ENCODE data around the gene RFX1. TPM values are rescaled to one million over a fixed set of nuclear protein-coding genes. Genes with fewer than 3 reads are reported as not detected.

RFX1 gene
- total and polyA plus RNA-seq, 2 experiments from 2014 or later: 8.9 to 11.8 TPM

DNA sequence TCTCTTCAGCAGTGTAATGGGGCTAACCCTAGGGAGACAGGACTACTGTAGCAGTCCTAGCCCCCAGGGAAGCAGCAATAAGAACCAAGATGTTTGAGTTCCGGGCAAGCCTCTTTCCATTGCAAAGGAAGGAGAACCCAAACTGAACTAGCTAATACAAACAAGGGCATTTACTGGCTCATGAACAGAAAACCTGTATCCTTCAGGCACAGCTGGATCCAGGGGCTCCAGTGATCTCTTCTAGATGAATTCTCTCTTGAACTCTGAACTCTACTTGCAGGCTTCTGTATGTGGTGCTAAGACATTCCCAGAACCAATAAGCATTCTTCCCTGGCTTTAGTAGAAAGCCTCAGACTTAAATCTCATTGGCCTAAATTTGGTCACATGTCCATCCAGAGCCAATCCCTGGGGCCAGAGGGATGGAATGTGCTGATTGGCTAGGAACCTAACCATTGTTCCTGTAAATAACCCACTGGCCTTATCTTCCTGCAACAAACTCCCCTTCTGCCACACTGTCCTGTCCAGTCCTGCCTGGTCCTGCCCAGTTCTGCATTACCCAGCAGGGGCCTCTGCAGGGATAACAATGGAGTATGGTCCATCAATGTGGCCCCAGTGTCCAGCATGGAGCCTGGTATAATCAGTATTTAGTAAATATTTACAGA, 64.0 kb downstream of the RFX1 start:
- Histone ChIP-seq H3K4me3 (no peak overlapping the region), H3K9me2 (ENCODE audit: insufficient read depth) (no peaks in the 10 kb centered on the region), H3K4me1 (ENCODE audit: insufficient read depth) (peaks cover 5% of the 10 kb centered on the region; the same call in 1 of the 2 replicates), H3K36me3 (ENCODE audit: insufficient read depth) (no peaks in the 10 kb centered on the region), H3K27me3 (ENCODE audit: insufficient read depth) (no peaks in the 10 kb centered on the region), H4K20me1 (replicated peaks; ENCODE audit: insufficient read depth) (no peaks in the 10 kb centered on the region), H3K79me2 (replicated peaks; ENCODE audit: insufficient read depth) (no peaks in the 10 kb centered on the region), H2AFZ (no peak overlapping the region), H3K27ac (ENCODE audit: low read depth) (no peak overlapping the region), H3K4me2 (no peak overlapping the region), H3F3A (replicated peaks; ENCODE audit: low read depth) (no peaks in the 10 kb centered on the region)
- DNase-seq (ENCODE audit: low spot score): no peak
- no peak overlapping the region for H3K27ac Mint-ChIP-seq
- TF ChIP-seq, protein P1, sequence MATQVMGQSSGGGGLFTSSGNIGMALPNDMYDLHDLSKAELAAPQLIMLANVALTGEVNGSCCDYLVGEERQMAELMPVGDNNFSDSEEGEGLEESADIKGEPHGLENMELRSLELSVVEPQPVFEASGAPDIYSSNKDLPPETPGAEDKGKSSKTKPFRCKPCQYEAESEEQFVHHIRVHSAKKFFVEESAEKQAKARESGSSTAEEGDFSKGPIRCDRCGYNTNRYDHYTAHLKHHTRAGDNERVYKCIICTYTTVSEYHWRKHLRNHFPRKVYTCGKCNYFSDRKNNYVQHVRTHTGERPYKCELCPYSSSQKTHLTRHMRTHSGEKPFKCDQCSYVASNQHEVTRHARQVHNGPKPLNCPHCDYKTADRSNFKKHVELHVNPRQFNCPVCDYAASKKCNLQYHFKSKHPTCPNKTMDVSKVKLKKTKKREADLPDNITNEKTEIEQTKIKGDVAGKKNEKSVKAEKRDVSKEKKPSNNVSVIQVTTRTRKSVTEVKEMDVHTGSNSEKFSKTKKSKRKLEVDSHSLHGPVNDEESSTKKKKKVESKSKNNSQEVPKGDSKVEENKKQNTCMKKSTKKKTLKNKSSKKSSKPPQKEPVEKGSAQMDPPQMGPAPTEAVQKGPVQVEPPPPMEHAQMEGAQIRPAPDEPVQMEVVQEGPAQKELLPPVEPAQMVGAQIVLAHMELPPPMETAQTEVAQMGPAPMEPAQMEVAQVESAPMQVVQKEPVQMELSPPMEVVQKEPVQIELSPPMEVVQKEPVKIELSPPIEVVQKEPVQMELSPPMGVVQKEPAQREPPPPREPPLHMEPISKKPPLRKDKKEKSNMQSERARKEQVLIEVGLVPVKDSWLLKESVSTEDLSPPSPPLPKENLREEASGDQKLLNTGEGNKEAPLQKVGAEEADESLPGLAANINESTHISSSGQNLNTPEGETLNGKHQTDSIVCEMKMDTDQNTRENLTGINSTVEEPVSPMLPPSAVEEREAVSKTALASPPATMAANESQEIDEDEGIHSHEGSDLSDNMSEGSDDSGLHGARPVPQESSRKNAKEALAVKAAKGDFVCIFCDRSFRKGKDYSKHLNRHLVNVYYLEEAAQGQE (IDR thresholded peaks at IDR 0.05; ENCODE audit: unreplicated experiment): no peak
- TF ChIP-seq NANOG (IDR thresholded peaks at IDR 0.05; ENCODE audit: borderline replicate concordance) (no peak), EZH2phosphoT487 (IDR thresholded peaks at IDR 0.05; ENCODE audit: unreplicated experiment) (no peak), ZNF331 (CRISPR knock-in tag; IDR thresholded peaks at IDR 0.05; ENCODE audit: low read depth) (no peak), EZH2 (IDR thresholded peaks at IDR 0.05; ENCODE audit: low read depth, unreplicated experiment) (no peak), ZNF114 (CRISPR knock-in tag; IDR thresholded peaks at IDR 0.05) (no peak), STAT1 (IDR thresholded peaks at IDR 0.05; ENCODE audit: unreplicated experiment) (no peak), JUNB (IDR thresholded peaks at IDR 0.05; ENCODE audit: unreplicated experiment) (no peak), CREB1 (CRISPR knock-in tag; IDR thresholded peaks at IDR 0.05; ENCODE audit: low read depth) (no peak)
- TF ChIP-seq, protein P2, sequence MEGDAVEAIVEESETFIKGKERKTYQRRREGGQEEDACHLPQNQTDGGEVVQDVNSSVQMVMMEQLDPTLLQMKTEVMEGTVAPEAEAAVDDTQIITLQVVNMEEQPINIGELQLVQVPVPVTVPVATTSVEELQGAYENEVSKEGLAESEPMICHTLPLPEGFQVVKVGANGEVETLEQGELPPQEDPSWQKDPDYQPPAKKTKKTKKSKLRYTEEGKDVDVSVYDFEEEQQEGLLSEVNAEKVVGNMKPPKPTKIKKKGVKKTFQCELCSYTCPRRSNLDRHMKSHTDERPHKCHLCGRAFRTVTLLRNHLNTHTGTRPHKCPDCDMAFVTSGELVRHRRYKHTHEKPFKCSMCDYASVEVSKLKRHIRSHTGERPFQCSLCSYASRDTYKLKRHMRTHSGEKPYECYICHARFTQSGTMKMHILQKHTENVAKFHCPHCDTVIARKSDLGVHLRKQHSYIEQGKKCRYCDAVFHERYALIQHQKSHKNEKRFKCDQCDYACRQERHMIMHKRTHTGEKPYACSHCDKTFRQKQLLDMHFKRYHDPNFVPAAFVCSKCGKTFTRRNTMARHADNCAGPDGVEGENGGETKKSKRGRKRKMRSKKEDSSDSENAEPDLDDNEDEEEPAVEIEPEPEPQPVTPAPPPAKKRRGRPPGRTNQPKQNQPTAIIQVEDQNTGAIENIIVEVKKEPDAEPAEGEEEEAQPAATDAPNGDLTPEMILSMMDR (conservative IDR thresholded peaks at IDR 0.05; ENCODE audit: low read depth in 2 of 2): no peak
- TF ChIP-seq, protein P3, sequence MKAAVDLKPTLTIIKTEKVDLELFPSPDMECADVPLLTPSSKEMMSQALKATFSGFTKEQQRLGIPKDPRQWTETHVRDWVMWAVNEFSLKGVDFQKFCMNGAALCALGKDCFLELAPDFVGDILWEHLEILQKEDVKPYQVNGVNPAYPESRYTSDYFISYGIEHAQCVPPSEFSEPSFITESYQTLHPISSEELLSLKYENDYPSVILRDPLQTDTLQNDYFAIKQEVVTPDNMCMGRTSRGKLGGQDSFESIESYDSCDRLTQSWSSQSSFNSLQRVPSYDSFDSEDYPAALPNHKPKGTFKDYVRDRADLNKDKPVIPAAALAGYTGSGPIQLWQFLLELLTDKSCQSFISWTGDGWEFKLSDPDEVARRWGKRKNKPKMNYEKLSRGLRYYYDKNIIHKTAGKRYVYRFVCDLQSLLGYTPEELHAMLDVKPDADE (IDR thresholded peaks at IDR 0.05): no peak
- TF ChIP-seq, protein P4, sequence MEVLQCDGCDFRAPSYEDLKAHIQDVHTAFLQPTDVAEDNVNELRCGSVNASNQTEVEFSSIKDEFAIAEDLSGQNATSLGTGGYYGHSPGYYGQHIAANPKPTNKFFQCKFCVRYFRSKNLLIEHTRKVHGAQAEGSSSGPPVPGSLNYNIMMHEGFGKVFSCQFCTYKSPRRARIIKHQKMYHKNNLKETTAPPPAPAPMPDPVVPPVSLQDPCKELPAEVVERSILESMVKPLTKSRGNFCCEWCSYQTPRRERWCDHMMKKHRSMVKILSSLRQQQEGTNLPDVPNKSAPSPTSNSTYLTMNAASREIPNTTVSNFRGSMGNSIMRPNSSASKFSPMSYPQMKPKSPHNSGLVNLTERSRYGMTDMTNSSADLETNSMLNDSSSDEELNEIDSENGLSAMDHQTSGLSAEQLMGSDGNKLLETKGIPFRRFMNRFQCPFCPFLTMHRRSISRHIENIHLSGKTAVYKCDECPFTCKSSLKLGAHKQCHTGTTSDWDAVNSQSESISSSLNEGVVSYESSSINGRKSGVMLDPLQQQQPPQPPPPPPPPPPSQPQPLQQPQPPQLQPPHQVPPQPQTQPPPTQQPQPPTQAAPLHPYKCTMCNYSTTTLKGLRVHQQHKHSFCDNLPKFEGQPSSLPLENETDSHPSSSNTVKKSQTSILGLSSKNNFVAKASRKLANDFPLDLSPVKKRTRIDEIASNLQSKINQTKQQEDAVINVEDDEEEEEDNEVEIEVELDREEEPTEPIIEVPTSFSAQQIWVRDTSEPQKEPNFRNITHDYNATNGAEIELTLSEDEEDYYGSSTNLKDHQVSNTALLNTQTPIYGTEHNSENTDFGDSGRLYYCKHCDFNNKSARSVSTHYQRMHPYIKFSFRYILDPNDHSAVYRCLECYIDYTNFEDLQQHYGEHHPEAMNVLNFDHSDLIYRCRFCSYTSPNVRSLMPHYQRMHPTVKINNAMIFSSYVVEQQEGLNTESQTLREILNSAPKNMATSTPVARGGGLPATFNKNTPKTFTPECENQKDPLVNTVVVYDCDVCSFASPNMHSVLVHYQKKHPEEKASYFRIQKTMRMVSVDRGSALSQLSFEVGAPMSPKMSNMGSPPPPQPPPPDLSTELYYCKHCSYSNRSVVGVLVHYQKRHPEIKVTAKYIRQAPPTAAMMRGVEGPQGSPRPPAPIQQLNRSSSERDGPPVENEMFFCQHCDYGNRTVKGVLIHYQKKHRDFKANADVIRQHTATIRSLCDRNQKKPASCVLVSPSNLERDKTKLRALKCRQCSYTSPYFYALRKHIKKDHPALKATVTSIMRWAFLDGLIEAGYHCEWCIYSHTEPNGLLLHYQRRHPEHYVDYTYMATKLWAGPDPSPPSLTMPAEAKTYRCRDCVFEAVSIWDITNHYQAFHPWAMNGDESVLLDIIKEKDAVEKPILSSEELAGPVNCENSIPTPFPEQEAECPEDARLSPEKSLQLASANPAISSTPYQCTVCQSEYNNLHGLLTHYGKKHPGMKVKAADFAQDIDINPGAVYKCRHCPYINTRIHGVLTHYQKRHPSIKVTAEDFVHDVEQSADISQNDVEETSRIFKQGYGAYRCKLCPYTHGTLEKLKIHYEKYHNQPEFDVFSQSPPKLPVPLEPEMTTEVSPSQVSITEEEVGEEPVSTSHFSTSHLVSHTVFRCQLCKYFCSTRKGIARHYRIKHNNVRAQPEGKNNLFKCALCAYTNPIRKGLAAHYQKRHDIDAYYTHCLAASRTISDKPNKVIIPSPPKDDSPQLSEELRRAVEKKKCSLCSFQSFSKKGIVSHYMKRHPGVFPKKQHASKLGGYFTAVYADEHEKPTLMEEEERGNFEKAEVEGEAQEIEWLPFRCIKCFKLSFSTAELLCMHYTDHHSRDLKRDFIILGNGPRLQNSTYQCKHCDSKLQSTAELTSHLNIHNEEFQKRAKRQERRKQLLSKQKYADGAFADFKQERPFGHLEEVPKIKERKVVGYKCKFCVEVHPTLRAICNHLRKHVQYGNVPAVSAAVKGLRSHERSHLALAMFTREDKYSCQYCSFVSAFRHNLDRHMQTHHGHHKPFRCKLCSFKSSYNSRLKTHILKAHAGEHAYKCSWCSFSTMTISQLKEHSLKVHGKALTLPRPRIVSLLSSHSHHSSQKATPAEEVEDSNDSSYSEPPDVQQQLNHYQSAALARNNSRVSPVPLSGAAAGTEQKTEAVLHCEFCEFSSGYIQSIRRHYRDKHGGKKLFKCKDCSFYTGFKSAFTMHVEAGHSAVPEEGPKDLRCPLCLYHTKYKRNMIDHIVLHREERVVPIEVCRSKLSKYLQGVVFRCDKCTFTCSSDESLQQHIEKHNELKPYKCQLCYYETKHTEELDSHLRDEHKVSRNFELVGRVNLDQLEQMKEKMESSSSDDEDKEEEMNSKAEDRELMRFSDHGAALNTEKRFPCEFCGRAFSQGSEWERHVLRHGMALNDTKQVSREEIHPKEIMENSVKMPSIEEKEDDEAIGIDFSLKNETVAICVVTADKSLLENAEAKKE (CRISPR knock-in tag; IDR thresholded peaks at IDR 0.05): no peak
- H3K4me1 Mint-ChIP-seq: peaks cover 5% of the 10 kb centered on the region
- H3K9me3 Mint-ChIP-seq: peaks cover 3% of the 10 kb centered on the region; the same call in 1 of the 3 replicates
- H3K36me3 Mint-ChIP-seq (ENCODE audit: low read depth): no peaks in the 10 kb centered on the region
- H3K4me3 Mint-ChIP-seq: no peak overlapping the region
- no peak for ATAC-seq
- H3K27me3 Mint-ChIP-seq (ENCODE audit: insufficient read depth, low read depth, poor library complexity): peaks cover 5% of the 10 kb centered on the region
